GM23338 (cell line): ENCODE measurements around the gene HLA-B. TPM values are rescaled to one million over a fixed set of nuclear protein-coding genes. Genes with fewer than 3 reads are reported as not detected.

Source experiments
- ATAC-seq: fragments of 200-7000 bp; cut with Tn5 transposase; 3 replicates; pipeline ENCODE4 v1.9.1; 2020
- DNase-seq: peaks from one replicate; pipeline ENCODE4 v3.0.0-alpha.2; 2015; ENCODE audit warnings: low spot score
- H2AFZ ChIP-seq: fragments of 200-600 bp; sonication (generic); 2 replicates; pipeline ENCODE4 v1.8.0; 2016; ENCODE audit warnings: antibody characterized with exemption, mild to moderate bottlenecking, moderate library complexity
- H3F3A ChIP-seq: fragments of 200-600 bp; sonication (generic); replicated peaks from 2 replicates; pipeline ENCODE4 v1.8.0; 2017; ENCODE audit warnings: antibody characterized with exemption, mixed run types, low read depth
- H3K27ac ChIP-seq: fragments of 200-600 bp; sonication (generic); 2 replicates; pipeline ENCODE4 v1.6.1; 2016; ENCODE audit warnings: low read depth
- H3K27me3 ChIP-seq: fragments of 200-600 bp; sonication (generic); 2 replicates; pipeline ENCODE4 v1.8.0; 2016; ENCODE audit warnings: mild to moderate bottlenecking, mixed run types, moderate library complexity; ENCODE audit not compliant: insufficient read depth
- H3K36me3 ChIP-seq: fragments of 200-600 bp; sonication (generic); 2 replicates; pipeline ENCODE4 v1.8.0; 2016; ENCODE audit warnings: mild to moderate bottlenecking; ENCODE audit not compliant: insufficient read depth
- H3K4me1 ChIP-seq: fragments of 200-600 bp; sonication (generic); 2 replicates; pipeline ENCODE4 v1.8.0; 2016; ENCODE audit warnings: mild to moderate bottlenecking, moderate library complexity; ENCODE audit not compliant: insufficient read depth
- H3K4me2 ChIP-seq: fragments of 200-600 bp; sonication (generic); 2 replicates; pipeline ENCODE4 v1.7.1; 2017; ENCODE audit warnings: mixed run types
- H3K4me3 ChIP-seq: fragments of 200-600 bp; sonication (generic); 2 replicates; pipeline ENCODE4 v1.6.1; 2016; ENCODE audit warnings: mixed run types
- H3K79me2 ChIP-seq: fragments of 200-600 bp; sonication (generic); replicated peaks from 2 replicates; pipeline ENCODE4 v1.8.0; 2017; ENCODE audit warnings: mild to moderate bottlenecking; ENCODE audit not compliant: insufficient read depth
- H3K9me2 ChIP-seq: fragments of 200-600 bp; sonication (generic); 2 replicates; pipeline ENCODE4 v1.8.0; 2017; ENCODE audit not compliant: insufficient read depth
- H4K20me1 ChIP-seq: fragments of 200-600 bp; sonication (generic); replicated peaks from 2 replicates; pipeline ENCODE4 v1.8.0; 2017; ENCODE audit warnings: mild to moderate bottlenecking; ENCODE audit not compliant: insufficient read depth
- H3K27ac Mint-ChIP-seq: 2 replicates; pipeline ENCODE4 v1.8.0; 2020; ENCODE audit warnings: inconsistent platforms, mild to moderate bottlenecking, moderate library complexity, mixed read lengths
- H3K27me3 Mint-ChIP-seq: 3 replicates; pipeline ENCODE4 v1.8.0; 2022; ENCODE audit warnings: low read depth, mild to moderate bottlenecking, moderate library complexity, mixed read lengths, inconsistent platforms; ENCODE audit not compliant: insufficient read depth, poor library complexity
- H3K36me3 Mint-ChIP-seq: 3 replicates; pipeline ENCODE4 v1.8.0; 2021; ENCODE audit warnings: low read depth, mild to moderate bottlenecking, inconsistent platforms, moderate library complexity, mixed read lengths
- H3K4me1 Mint-ChIP-seq: 3 replicates; pipeline ENCODE4 v1.8.0; 2020; ENCODE audit warnings: mild to moderate bottlenecking, inconsistent platforms, mixed read lengths
- H3K4me3 Mint-ChIP-seq: 3 replicates; pipeline ENCODE4 v1.8.0; 2021; ENCODE audit warnings: moderate library complexity, mild to moderate bottlenecking, inconsistent platforms, mixed read lengths
- H3K9me3 Mint-ChIP-seq: 3 replicates; pipeline ENCODE4 v1.8.0; 2020; ENCODE audit warnings: moderate library complexity, mild to moderate bottlenecking, inconsistent platforms, mixed read lengths
- CREB1 ChIP-seq: fragments of 250-450 bp; sonication (Bioruptor Pico); IDR thresholded peaks from 2 replicates; pipeline ENCODE4 v1.5.0; 2020; ENCODE audit warnings: low read depth, mild to moderate bottlenecking, moderate library complexity
- EZH2 ChIP-seq: fragments of 200-600 bp; sonication (generic); IDR thresholded peaks from one replicate; pipeline ENCODE4 v1.8.0; 2017; ENCODE audit warnings: antibody characterized with exemption, mild to moderate bottlenecking, low read depth; ENCODE audit not compliant: unreplicated experiment
- EZH2phosphoT487 ChIP-seq: fragments of 200-600 bp; sonication (generic); IDR thresholded peaks from one replicate; pipeline ENCODE4 v1.8.1; 2018; ENCODE audit warnings: antibody characterized with exemption; ENCODE audit not compliant: unreplicated experiment
- JUNB ChIP-seq: IDR thresholded peaks from one replicate; pipeline ENCODE4 v1.6.1; 2016; ENCODE audit warnings: antibody characterized with exemption; ENCODE audit not compliant: unreplicated experiment
- NANOG ChIP-seq: IDR thresholded peaks from 2 replicates; pipeline ENCODE4 v1.6.1; 2016; ENCODE audit warnings: antibody characterized with exemption, borderline replicate concordance
- POLR2AphosphoS5 ChIP-seq: IDR thresholded peaks from 2 replicates; pipeline ENCODE4 v1.6.1; 2016; ENCODE audit warnings: antibody characterized with exemption, low read depth
- REST ChIP-seq: IDR thresholded peaks from one replicate; pipeline ENCODE4 v1.6.1; 2018; ENCODE audit warnings: antibody characterized with exemption; ENCODE audit not compliant: unreplicated experiment
- STAT1 ChIP-seq: IDR thresholded peaks from one replicate; pipeline ENCODE4 v1.6.1; 2016; ENCODE audit warnings: antibody characterized with exemption; ENCODE audit not compliant: unreplicated experiment
- ZNF114 ChIP-seq: fragments of 250-450 bp; sonication (Bioruptor Pico); IDR thresholded peaks from 2 replicates; pipeline ENCODE4 v1.5.0; 2020; ENCODE audit warnings: mild to moderate bottlenecking, moderate library complexity
- ZNF331 ChIP-seq: fragments of 250-450 bp; sonication (Bioruptor Pico); IDR thresholded peaks from 2 replicates; pipeline ENCODE4 v1.5.0; 2020; ENCODE audit warnings: low read depth, mild to moderate bottlenecking, moderate library complexity
- ZNF462 ChIP-seq: fragments of 250-450 bp; sonication (Bioruptor Pico); IDR thresholded peaks from 2 replicates; pipeline ENCODE4 v1.5.0; 2020; ENCODE audit warnings: mild to moderate bottlenecking, moderate library complexity
- polyA plus RNA-seq: library from polyadenylated mRNA; unstranded; fragments of >200 nt; fragmentation: Nextera tagmentation; extraction: Ambion mirVana; gene quantifications from 2 replicates; pipeline ENCODE4 v1.2.1, GENCODE V29; 2016
- total RNA-seq: library from RNA; depleted of rRNA; stranded (reverse); fragments of >200 nt; shearing (Covaris generic); gene quantifications from 2 replicates; pipeline ENCODE4 v1.2.3, GENCODE V29; 2014
- TF ChIP-seq, protein P1 (sequence below), 2 experiments: fragments of 200-600 bp in 1 of 2; sonication (generic) in 1 of 2; conservative IDR thresholded peaks; 2 replicates each; pipeline versions ENCODE4 v1.5.1 to v1.6.1; 2016 to 2017; ENCODE audit warnings: antibody characterized with exemption in 2 of 2, low read depth in 2 of 2, mild to moderate bottlenecking in 2 of 2, moderate library complexity in 1 of 2
- TF ChIP-seq, protein P2 (sequence below): IDR thresholded peaks from 2 replicates; pipeline ENCODE4 v1.6.1; 2016; ENCODE audit warnings: antibody characterized with exemption

Gene HLA-B
- total and polyA plus RNA-seq, 2 experiments from 2014 or later = 44.3 to 86.0 TPM

DNA sequence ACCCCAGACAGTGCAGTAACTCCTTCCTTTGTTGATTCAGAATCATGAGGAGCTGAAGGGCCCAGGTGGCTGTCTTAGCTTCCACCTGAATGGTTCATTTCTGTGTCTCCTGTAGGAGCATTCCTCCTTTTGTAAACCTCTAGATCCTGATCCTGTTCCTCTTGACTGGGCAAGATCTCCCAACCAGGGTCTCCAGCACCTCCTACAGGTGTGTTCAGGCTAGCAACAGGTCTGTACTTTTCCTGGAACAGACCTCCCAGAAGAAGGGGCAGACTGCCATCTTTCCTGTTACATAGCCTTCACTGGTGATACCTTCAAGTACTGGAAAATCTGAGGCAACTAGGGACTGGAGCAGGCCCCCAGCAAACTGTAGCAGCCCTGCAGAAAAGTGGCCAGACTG is 35.2 kb downstream of the HLA-B start (continued):
- TF ChIP-seq, protein P1, sequence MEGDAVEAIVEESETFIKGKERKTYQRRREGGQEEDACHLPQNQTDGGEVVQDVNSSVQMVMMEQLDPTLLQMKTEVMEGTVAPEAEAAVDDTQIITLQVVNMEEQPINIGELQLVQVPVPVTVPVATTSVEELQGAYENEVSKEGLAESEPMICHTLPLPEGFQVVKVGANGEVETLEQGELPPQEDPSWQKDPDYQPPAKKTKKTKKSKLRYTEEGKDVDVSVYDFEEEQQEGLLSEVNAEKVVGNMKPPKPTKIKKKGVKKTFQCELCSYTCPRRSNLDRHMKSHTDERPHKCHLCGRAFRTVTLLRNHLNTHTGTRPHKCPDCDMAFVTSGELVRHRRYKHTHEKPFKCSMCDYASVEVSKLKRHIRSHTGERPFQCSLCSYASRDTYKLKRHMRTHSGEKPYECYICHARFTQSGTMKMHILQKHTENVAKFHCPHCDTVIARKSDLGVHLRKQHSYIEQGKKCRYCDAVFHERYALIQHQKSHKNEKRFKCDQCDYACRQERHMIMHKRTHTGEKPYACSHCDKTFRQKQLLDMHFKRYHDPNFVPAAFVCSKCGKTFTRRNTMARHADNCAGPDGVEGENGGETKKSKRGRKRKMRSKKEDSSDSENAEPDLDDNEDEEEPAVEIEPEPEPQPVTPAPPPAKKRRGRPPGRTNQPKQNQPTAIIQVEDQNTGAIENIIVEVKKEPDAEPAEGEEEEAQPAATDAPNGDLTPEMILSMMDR (conservative IDR thresholded peaks at IDR 0.05; ENCODE audit: low read depth in 2 of 2) = peak; percentile 60 to 81
- no peak for TF ChIP-seq JUNB

DNA sequence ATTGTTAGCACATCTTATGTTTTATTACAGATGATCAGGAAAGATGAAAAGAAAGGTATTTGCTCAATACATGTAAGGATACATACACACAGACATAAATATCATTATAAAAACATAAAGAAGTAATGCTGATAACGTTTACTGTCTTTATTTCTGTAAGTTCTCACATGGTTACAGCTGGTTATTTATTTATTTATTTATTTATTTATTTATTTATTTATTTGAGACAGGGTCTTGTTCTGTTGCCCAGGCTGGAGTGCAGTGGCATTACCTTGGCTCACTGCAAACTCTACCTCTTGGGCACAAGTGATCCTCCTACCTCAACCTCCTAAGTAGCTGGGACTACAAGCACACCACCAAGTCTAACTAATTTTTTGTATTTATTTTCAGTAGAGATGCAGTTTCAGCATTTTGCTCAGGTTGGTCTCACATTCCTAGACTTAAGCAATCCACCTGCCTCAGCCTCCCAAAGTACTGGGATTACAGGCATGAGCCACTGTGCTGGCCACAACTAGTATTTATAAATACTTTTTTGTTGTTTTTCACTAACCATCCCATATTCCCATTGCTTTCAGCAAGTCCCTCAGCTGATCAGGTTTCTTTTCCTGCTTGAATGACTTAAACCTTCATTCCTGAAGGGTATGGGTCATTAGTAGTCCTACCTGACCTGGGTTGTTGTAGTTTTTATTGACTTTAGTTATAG is 35.8 kb downstream of the HLA-B start:
- H3K79me2 ChIP-seq = no peaks in the 10 kb centered on the region
- DNase-seq (no peak), ATAC-seq (no peak)
- Mint-ChIP-seq H3K4me1 (no peaks in the 10 kb centered on the region; the same call in 2 of the 3 replicates), H3K27me3 (no peaks in the 10 kb centered on the region), H3K36me3 (no peaks in the 10 kb centered on the region), H3K4me3 (no peak overlapping the region), H3K9me3 (no peaks in the 10 kb centered on the region; the same call in 2 of the 3 replicates), H3K27ac (no peak overlapping the region)
- no peaks in the 10 kb centered on the region for H4K20me1 ChIP-seq
- H3K4me1 ChIP-seq = no peaks in the 10 kb centered on the region
- H3K4me3 ChIP-seq = no peak overlapping the region
- H3K9me2 ChIP-seq = 0 out of 2 replicates have a peak, but pooled peaks cover 8% of the 10 kb centered on the region
- no peaks in the 10 kb centered on the region for H3K27me3 ChIP-seq
- no peaks in the 10 kb centered on the region for H3F3A ChIP-seq
- H3K4me2 ChIP-seq = no peak overlapping the region
- no peak overlapping the region for H3K27ac ChIP-seq
- no peak overlapping the region; the same call in 1 of the 2 replicates for H2AFZ ChIP-seq
- H3K36me3 ChIP-seq = no peaks in the 10 kb centered on the region
- no peak for TF ChIP-seq EZH2phosphoT487
- no peak for TF ChIP-seq ZNF462 (CRISPR knock-in tag)
- no peak for TF ChIP-seq ZNF331 (CRISPR knock-in tag)
- no peak for TF ChIP-seq POLR2AphosphoS5
- TF ChIP-seq CREB1 (CRISPR knock-in tag) = no peak
- TF ChIP-seq REST = no peak
- no peak for TF ChIP-seq EZH2
- TF ChIP-seq NANOG = no peak
- TF ChIP-seq STAT1 = no peak
- TF ChIP-seq ZNF114 = no peak
- TF ChIP-seq, protein P2, sequence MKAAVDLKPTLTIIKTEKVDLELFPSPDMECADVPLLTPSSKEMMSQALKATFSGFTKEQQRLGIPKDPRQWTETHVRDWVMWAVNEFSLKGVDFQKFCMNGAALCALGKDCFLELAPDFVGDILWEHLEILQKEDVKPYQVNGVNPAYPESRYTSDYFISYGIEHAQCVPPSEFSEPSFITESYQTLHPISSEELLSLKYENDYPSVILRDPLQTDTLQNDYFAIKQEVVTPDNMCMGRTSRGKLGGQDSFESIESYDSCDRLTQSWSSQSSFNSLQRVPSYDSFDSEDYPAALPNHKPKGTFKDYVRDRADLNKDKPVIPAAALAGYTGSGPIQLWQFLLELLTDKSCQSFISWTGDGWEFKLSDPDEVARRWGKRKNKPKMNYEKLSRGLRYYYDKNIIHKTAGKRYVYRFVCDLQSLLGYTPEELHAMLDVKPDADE = no peak
